Measurements from ENCODE around the gene ATP5PD. TPM values are rescaled to one million over a fixed set of nuclear protein-coding genes. Genes with fewer than 3 reads are reported as not detected.
A peak's percentile ranks its signal among the peaks of the same experiment; 100 is the strongest.
"Not testable (repeated sequence)": the region's sequence is repeated elsewhere in the genome, so short reads cannot be mapped to it uniquely, and the experiment has no call there.

The ATP5PD gene
- total RNA-seq, 1 experiment from 2014 or later, result 337 TPM

GRCh38 chr17:75048249-75048878 lies 1.6 kb upstream of the ATP5PD start:
- DNase-seq, result no peak
- no peaks in the 10 kb centered on the region for H3K27me3 ChIP-seq
- H3K27ac ChIP-seq, result no peak overlapping the region
- no peaks in the 10 kb centered on the region; the same call in 1 of the 2 replicates for H3K4me1 ChIP-seq
- no peaks in the 10 kb centered on the region for H3K9me3 ChIP-seq (replicated peaks)
- peak overlapping the region; percentile 94 for H3K4me3 ChIP-seq
- H3K36me3 ChIP-seq, result peaks cover 31% of the 10 kb centered on the region

- peak overlapping the region; percentile 33; the same call in 1 of the 2 replicates for H3K27ac ChIP-seq
- H3K4me3 ChIP-seq, result peak overlapping the region; percentile 94
- no peaks in the 10 kb centered on the region for H3K27me3 ChIP-seq
- peaks cover 23% of the 10 kb centered on the region for H3K36me3 ChIP-seq
- H3K4me1 ChIP-seq, result no peaks in the 10 kb centered on the region; the same call in 1 of the 2 replicates
- peak; percentile 49 to 50 for DNase-seq
- H3K9me3 ChIP-seq (replicated peaks), result no peaks in the 10 kb centered on the region
Measured at GRCh38 chr17:75047398-75048098, 779 bp upstream of the ATP5PD start.

GRCh38 chr17:75045946-75046406 lies 793 bp downstream of the ATP5PD start:
- Histone ChIP-seq H3K4me3 (peak overlapping the region; percentile 94), H3K27ac (peak overlapping the region; percentile 56; the same call in 1 of the 2 replicates), H3K36me3 (peaks cover 15% of the 10 kb centered on the region)
- H3K4me1 ChIP-seq; H3K9me3 ChIP-seq (replicated peaks); DNase-seq; H3K27me3 ChIP-seq: not testable (repeated sequence)

- peaks cover 10% of the 10 kb centered on the region for H3K36me3 ChIP-seq
- no peak for DNase-seq
- H3K4me1 ChIP-seq, result no peaks in the 10 kb centered on the region; the same call in 1 of the 2 replicates
- H3K4me3 ChIP-seq, result no peak overlapping the region
- H3K27ac ChIP-seq, result no peak overlapping the region
- H3K9me3 ChIP-seq (replicated peaks), result no peaks in the 10 kb centered on the region
- H3K27me3 ChIP-seq, result no peaks in the 10 kb centered on the region
Measured at GRCh38 chr17:75044716-75045115, 2.1 kb downstream of the ATP5PD start.

GRCh38 chr17:75043789-75044188 lies 3.0 kb downstream of the ATP5PD start:
- not testable (repeated sequence) for H3K4me1 ChIP-seq; H3K27me3 ChIP-seq; H3K4me3 ChIP-seq; DNase-seq; H3K27ac ChIP-seq; H3K9me3 ChIP-seq (replicated peaks)
- peaks cover 11% of the 10 kb centered on the region for H3K36me3 ChIP-seq

GRCh38 chr17:75041656-75042280 lies 5.0 kb downstream of the ATP5PD start:
- Histone ChIP-seq H3K27ac (no peak overlapping the region), H3K4me3 (no peak overlapping the region), H3K4me1 (no peaks in the 10 kb centered on the region), H3K9me3 (replicated peaks) (no peaks in the 10 kb centered on the region), H3K36me3 (peaks cover 11% of the 10 kb centered on the region), H3K27me3 (no peaks in the 10 kb centered on the region)
- DNase-seq, result no peak

GRCh38 chr17:75039238-75039637 lies 7.5 kb downstream of the ATP5PD start:
- Histone ChIP-seq H3K4me3 (no peak overlapping the region), H3K27me3 (no peaks in the 10 kb centered on the region), H3K9me3 (replicated peaks) (no peaks in the 10 kb centered on the region), H3K36me3 (peaks cover 11% of the 10 kb centered on the region), H3K4me1 (no peaks in the 10 kb centered on the region), H3K27ac (no peak overlapping the region)
- DNase-seq, result no peak

- Histone ChIP-seq H3K27ac (peak overlapping the region; percentile 91), H3K27me3 (no peaks in the 10 kb centered on the region), H3K9me3 (replicated peaks) (no peaks in the 10 kb centered on the region), H3K4me3 (peak overlapping the region; percentile 86), H3K36me3 (peaks cover 8% of the 10 kb centered on the region), H3K4me1 (0 out of 2 replicates have a peak, but pooled peaks cover 3% of the 10 kb centered on the region)
- DNase-seq, result peak; percentile 97 to 99
Measured at GRCh38 chr17:75036643-75037268, 10.0 kb downstream of the ATP5PD start.

- no peaks in the 10 kb centered on the region for H3K36me3 ChIP-seq
- no peaks in the 10 kb centered on the region for H3K27me3 ChIP-seq
- H3K27ac ChIP-seq, result peak overlapping the region; percentile 91
- H3K9me3 ChIP-seq (replicated peaks), result no peaks in the 10 kb centered on the region; the same call in 1 of the 2 replicates
- DNase-seq, result peak; percentile 96 to 99
- H3K4me1 ChIP-seq, result 0 out of 2 replicates have a peak, but pooled peaks cover 3% of the 10 kb centered on the region
- peak overlapping the region; percentile 86 for H3K4me3 ChIP-seq
Measured at GRCh38 chr17:75034236-75034908, 12.4 kb downstream of the ATP5PD start.

- Histone ChIP-seq H3K27ac (peak overlapping the region; percentile 91), H3K9me3 (replicated peaks) (no peaks in the 10 kb centered on the region; the same call in 1 of the 2 replicates), H3K36me3 (no peaks in the 10 kb centered on the region), H3K4me1 (0 out of 2 replicates have a peak, but pooled peaks cover 3% of the 10 kb centered on the region), H3K4me3 (peak overlapping the region; percentile 86), H3K27me3 (no peaks in the 10 kb centered on the region)
- DNase-seq, result peak; percentile 97 to 100
Measured at GRCh38 chr17:75033346-75034235, 13.2 kb downstream of the ATP5PD start.

GRCh38 chr17:75032720-75033280 lies 14.0 kb downstream of the ATP5PD start:
- DNase-seq, result peak; percentile 52 to 63
- H3K4me3 ChIP-seq, result peak overlapping the region; percentile 86
- no peaks in the 10 kb centered on the region for H3K27me3 ChIP-seq
- H3K36me3 ChIP-seq, result no peaks in the 10 kb centered on the region
- H3K4me1 ChIP-seq, result 0 out of 2 replicates have a peak, but pooled peaks cover 3% of the 10 kb centered on the region
- H3K9me3 ChIP-seq (replicated peaks), result no peaks in the 10 kb centered on the region; the same call in 1 of the 2 replicates
- no peak overlapping the region for H3K27ac ChIP-seq

GRCh38 chr17:75031972-75032719 lies 14.6 kb downstream of the ATP5PD start:
- Histone ChIP-seq H3K36me3 (no peaks in the 10 kb centered on the region), H3K4me3 (peak overlapping the region; percentile 86), H3K27me3 (no peaks in the 10 kb centered on the region), H3K4me1 (0 out of 2 replicates have a peak, but pooled peaks cover 3% of the 10 kb centered on the region), H3K9me3 (replicated peaks) (no peaks in the 10 kb centered on the region; the same call in 1 of the 2 replicates), H3K27ac (no peak overlapping the region)
- DNase-seq, result peak; percentile 92 to 95

Data from SJCRH30 (cell line).